Keratinocyte (primary cell): ENCODE measurements around the gene OCIAD1. TPM values are rescaled to one million over a fixed set of nuclear protein-coding genes. Genes with fewer than 3 reads are reported as not detected.

Experiments
- DNase-seq: peaks from one replicate; pipeline ENCODE4 v3.0.0-alpha.2; 2011; ENCODE audit warnings: low read depth, missing footprints, low spot score
- FAIRE-seq: peaks from 2 replicates; lab custom pipeline; 2011; peaks lifted over from hg19 to GRCh38; lab: Jason Lieb, UNC
- H2AFZ ChIP-seq: 2 replicates; pipeline ENCODE4 v1.6.0; 2012; ENCODE audit warnings: low read length, control low read depth, inconsistent platforms; ENCODE audit not compliant: control insufficient read depth
- H3K27ac ChIP-seq: 2 replicates; pipeline ENCODE4 v1.5.1; 2011; ENCODE audit warnings: low read length; ENCODE audit not compliant: control insufficient read depth, insufficient read depth
- H3K27me3 ChIP-seq: 3 replicates; pipeline ENCODE4 v1.6.0; 2011; ENCODE audit warnings: low read length; ENCODE audit not compliant: control insufficient read depth, insufficient read depth; ENCODE audit errors: extremely low read depth
- H3K36me3 ChIP-seq, 2 experiments: 2 replicates in 1 of 2; 3 replicates in 1 of 2; pipeline ENCODE4 v1.5.1; 2011; ENCODE audit warnings: low read length in 2 of 2, mild to moderate bottlenecking in 1 of 2; ENCODE audit not compliant: control insufficient read depth in 2 of 2, insufficient read depth in 2 of 2; ENCODE audit errors: extremely low read depth in 1 of 2
- H3K4me1 ChIP-seq: 3 replicates; pipeline ENCODE4 v1.5.1; 2011; ENCODE audit warnings: low read length; ENCODE audit not compliant: control insufficient read depth, insufficient read depth; ENCODE audit errors: extremely low read depth
- H3K4me2 ChIP-seq: 3 replicates; pipeline ENCODE4 v1.6.0; 2011; ENCODE audit warnings: low read depth, low read length; ENCODE audit not compliant: control insufficient read depth, insufficient read depth; ENCODE audit errors: extremely low read depth
- H3K4me3 ChIP-seq, 3 experiments: fragments of 200-600 bp in 1 of 3; sonication (generic) in 1 of 3; 2 replicates in 2 of 3; 3 replicates in 1 of 3; pipeline ENCODE4 v1.5.1; 2011 to 2016; ENCODE audit warnings: low read length in 3 of 3, mild to moderate bottlenecking in 3 of 3, control low read depth in 2 of 3, inconsistent platforms in 1 of 3, low read depth in 1 of 3, mixed read lengths in 1 of 3, mixed run types in 1 of 3, moderate library complexity in 1 of 3; ENCODE audit not compliant: control insufficient read depth in 2 of 3, insufficient read depth in 2 of 3; ENCODE audit errors: extremely low read depth in 1 of 3
- H3K79me2 ChIP-seq: 2 replicates; pipeline ENCODE4 v1.6.0; 2012; ENCODE audit warnings: low read length; ENCODE audit not compliant: control insufficient read depth, insufficient read depth
- H3K9ac ChIP-seq: 3 replicates; pipeline ENCODE4 v1.6.0; 2011; ENCODE audit warnings: low read length; ENCODE audit not compliant: control insufficient read depth, insufficient read depth; ENCODE audit errors: extremely low read depth
- H3K9me1 ChIP-seq: 3 replicates; pipeline ENCODE4 v1.6.0; 2011; ENCODE audit warnings: low read length; ENCODE audit not compliant: control insufficient read depth, insufficient read depth; ENCODE audit errors: extremely low read depth
- H3K9me3 ChIP-seq: 2 replicates; pipeline ENCODE4 v1.5.1; 2012; ENCODE audit warnings: low read depth, low read length; ENCODE audit not compliant: control insufficient read depth
- H4K20me1 ChIP-seq: 3 replicates; pipeline ENCODE4 v1.6.0; 2011; ENCODE audit warnings: low read length; ENCODE audit not compliant: control insufficient read depth, insufficient read depth; ENCODE audit errors: extremely low read depth
- CTCF ChIP-seq, 3 experiments: IDR thresholded peaks in 1 of 3; conservative IDR thresholded peaks in 1 of 3; optimal IDR thresholded peaks in 1 of 3; 2 replicates in 2 of 3; 3 replicates in 1 of 3; pipeline versions ENCODE3 to v1.5.1; 2011; ENCODE audit warnings: low read length in 3 of 3, mild to moderate bottlenecking in 3 of 3, moderate library complexity in 2 of 3, control low read depth in 1 of 3, inconsistent platforms in 1 of 3; ENCODE audit not compliant: insufficient read depth in 2 of 3; ENCODE audit errors: extremely low read depth in 1 of 3
- EZH2 ChIP-seq: IDR thresholded peaks from one replicate; pipeline ENCODE4 v1.6.1; 2012; ENCODE audit warnings: inconsistent platforms, mild to moderate bottlenecking, low read length, moderate library complexity
- dilution Hi-C: fragments of 300-500 bp; cut with MboI; formaldehyde crosslinking; loops from one replicate; pipeline ENCODE4 v1.7.0; 2020; ENCODE audit warnings: low sequenced_read_pairs; ENCODE audit not compliant: extremely low pct_ligation_motif_present
- polyA plus RNA-seq, 5 experiments: library from polyadenylated mRNA; depleted of rRNA in 3 of 5; stranded (reverse) in 3 of 5; stranded (forward) in 1 of 5; unstranded in 1 of 5; fragments of >200 nt; gene quantifications; 1 replicate in 1 of 5; 2 replicates in 3 of 5; 3 replicates in 1 of 5; pipeline versions ENCODE4 v1.2.1 to v1.2.3, GENCODE V29; 2011 to 2012; ENCODE audit warnings: missing spikeins in 2 of 5, low read depth in 1 of 5, low replicate concordance in 1 of 5

Gene OCIAD1
- polyA plus RNA-seq, 1 donor (not counting 4 experiments of a cell fraction or from before 2014, with no cell fraction given) = 199 TPM

- H3K36me3 ChIP-seq = peaks cover 0 to 6% of the 10 kb centered on the region in 2 experiments
- no peak overlapping the region for H3K27ac ChIP-seq
- no peaks in the 10 kb centered on the region for H3K27me3 ChIP-seq
- no peak for DNase-seq
- H3K4me3 ChIP-seq = no peak overlapping the region
- H4K20me1 ChIP-seq = no peaks in the 10 kb centered on the region
- no peak overlapping the region for H3K4me2 ChIP-seq
- no peaks in the 10 kb centered on the region for H3K9me3 ChIP-seq
- H3K9ac ChIP-seq = no peak overlapping the region
- H3K4me1 ChIP-seq = no peaks in the 10 kb centered on the region
- peak; percentile 63 for FAIRE-seq
- H2AFZ ChIP-seq = no peak overlapping the region
- no peaks in the 10 kb centered on the region for H3K9me1 ChIP-seq
- H3K79me2 ChIP-seq = no peaks in the 10 kb centered on the region
- TF ChIP-seq CTCF (optimal IDR thresholded peaks at IDR 0.05 in 1 of 3, IDR thresholded peaks at IDR 0.05 in 1 of 3, conservative IDR thresholded peaks at IDR 0.05 in 1 of 3; ENCODE audit: extremely low read depth in 1 of 3, insufficient read depth in 2 of 3, low read length in 3 of 3) = no peak
- TF ChIP-seq EZH2 = no peak
- dilution Hi-C loops = no loop called here
Observed at GRCh38 chr4:48862038-48862437, 31.1 kb downstream of the OCIAD1 start.

- Histone ChIP-seq H3K4me1 (no peaks in the 10 kb centered on the region), H4K20me1 (no peaks in the 10 kb centered on the region), H3K36me3 (peaks cover 0 to 6% of the 10 kb centered on the region in 2 experiments), H3K79me2 (no peaks in the 10 kb centered on the region), H3K4me3 (no peak overlapping the region), H3K9ac (no peak overlapping the region), H2AFZ (no peak overlapping the region), H3K9me1 (no peaks in the 10 kb centered on the region), H3K27me3 (no peaks in the 10 kb centered on the region), H3K9me3 (no peaks in the 10 kb centered on the region), H3K4me2 (no peak overlapping the region), H3K27ac (no peak overlapping the region)
- dilution Hi-C loops = no loop called here
- TF ChIP-seq CTCF (optimal IDR thresholded peaks at IDR 0.05 in 1 of 3, IDR thresholded peaks at IDR 0.05 in 1 of 3, conservative IDR thresholded peaks at IDR 0.05 in 1 of 3; ENCODE audit: extremely low read depth in 1 of 3, insufficient read depth in 2 of 3, low read length in 3 of 3) = no peak
- TF ChIP-seq EZH2 = no peak
- FAIRE-seq = peak; percentile 48
- DNase-seq = no peak
Observed at GRCh38 chr4:48862661-48863060, 31.8 kb downstream of the OCIAD1 start.
